ENCODE results near the gene LONP2.
A peak's percentile ranks its signal among the peaks of the same experiment; 100 is the strongest.

LONP2 gene

DNA sequence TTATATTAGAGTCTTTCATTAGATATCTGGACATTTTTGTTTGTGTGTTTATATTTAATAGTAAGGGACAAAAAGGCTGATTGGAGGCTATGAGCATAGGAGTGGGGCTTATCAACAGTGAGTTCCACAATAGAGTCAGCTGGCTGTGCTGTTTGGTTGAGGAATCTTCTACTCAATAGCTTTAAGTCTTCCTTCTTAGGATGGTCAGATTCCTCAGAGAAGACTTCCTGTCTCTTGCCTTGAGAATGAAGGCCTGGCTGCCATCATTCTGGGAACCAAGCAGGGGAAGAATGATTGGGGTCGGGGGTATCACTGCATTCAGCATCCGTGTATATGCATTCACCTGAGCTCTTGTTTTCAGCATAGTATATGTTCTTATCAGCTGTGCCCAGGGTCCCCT, 35.1 kb downstream of the LONP2 start:
- H3K27ac ChIP-seq, result no peak overlapping the region
- TF ChIP-seq CTCF (conservative IDR thresholded peaks at IDR 0.05) (no peak), ZFX (IDR thresholded peaks at IDR 0.05) (no peak)

GRCh38 chr16:48280546-48280945, 36.4 kb downstream of the LONP2 start:
- H3K27ac ChIP-seq, result no peak overlapping the region
- no peak for TF ChIP-seq CTCF (conservative IDR thresholded peaks at IDR 0.05)
- no peak for TF ChIP-seq ZFX (IDR thresholded peaks at IDR 0.05)

DNA sequence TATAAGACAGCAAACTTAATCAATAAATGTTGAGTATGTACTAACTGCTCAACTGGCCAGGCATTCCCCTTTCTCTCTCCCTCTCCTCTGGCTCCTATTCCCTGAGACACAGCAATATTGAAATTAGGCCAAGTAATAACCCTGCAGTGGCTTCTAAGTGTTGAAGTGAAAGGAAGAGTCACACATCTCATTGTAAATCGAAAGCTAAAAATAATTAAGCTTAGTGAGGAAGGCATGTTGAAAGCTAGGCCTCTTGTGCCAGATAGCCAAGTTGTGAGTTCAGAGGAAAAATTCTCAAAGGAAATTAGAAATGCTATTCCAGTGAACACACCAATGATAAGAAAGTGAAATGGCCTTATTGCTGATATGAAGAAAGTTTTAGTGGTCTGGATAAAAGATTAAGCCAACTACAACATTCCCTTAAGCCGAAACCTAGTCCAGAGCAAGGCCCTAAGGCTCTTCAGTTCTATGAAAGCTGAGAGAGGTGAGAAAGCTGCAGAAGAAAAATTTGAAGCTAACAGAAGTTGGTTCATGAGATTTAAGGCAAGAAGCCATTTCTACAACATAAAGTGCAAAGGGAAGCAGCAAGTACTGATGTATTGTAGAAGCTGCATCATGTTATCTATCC, 38.6 kb downstream of the LONP2 start:
- TF ChIP-seq CTCF (conservative IDR thresholded peaks at IDR 0.05) (no peak), ZFX (IDR thresholded peaks at IDR 0.05) (no peak)
- no peak overlapping the region for H3K27ac ChIP-seq

GRCh38 chr16:48284772-48285409, 40.8 kb downstream of the LONP2 start:
- no peak for TF ChIP-seq ZFX (IDR thresholded peaks at IDR 0.05)
- TF ChIP-seq CTCF (conservative IDR thresholded peaks at IDR 0.05), result no peak; the same call in 1 of the 2 replicates
- H3K27ac ChIP-seq, result peak overlapping the region; percentile 52; the same call in 1 of the 2 replicates

GRCh38 chr16:48287239-48287638, 43.1 kb downstream of the LONP2 start:
- TF ChIP-seq CTCF (conservative IDR thresholded peaks at IDR 0.05), result no peak
- TF ChIP-seq ZFX (IDR thresholded peaks at IDR 0.05), result no peak
- no peak overlapping the region for H3K27ac ChIP-seq

GRCh38 chr16:48291303-48291702, 47.2 kb downstream of the LONP2 start:
- no peak for TF ChIP-seq CTCF (conservative IDR thresholded peaks at IDR 0.05)
- TF ChIP-seq ZFX (IDR thresholded peaks at IDR 0.05), result no peak
- H3K27ac ChIP-seq, result no peak overlapping the region

DNA sequence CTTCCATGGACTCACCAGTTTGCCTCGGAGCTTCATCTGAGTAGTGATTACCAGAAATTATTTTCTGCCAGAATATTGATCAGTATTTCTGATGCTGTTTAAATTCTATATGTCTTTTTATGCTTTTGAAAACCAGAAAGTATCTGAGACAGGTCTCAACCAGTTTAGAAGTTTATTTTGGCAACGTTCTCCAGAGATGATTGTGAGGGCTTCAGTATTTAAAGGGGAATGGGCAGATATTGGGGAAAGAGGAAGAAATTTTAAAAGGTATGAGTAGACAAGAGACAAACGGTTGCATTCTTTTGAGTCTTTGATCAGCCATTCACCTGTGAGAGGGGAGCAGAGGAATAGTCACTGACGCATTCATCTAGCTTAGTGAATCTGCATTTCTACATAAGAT, 47.7 kb downstream of the LONP2 start:
- H3K27ac ChIP-seq, result no peak overlapping the region
- TF ChIP-seq ZFX (IDR thresholded peaks at IDR 0.05), result no peak
- no peak for TF ChIP-seq CTCF (conservative IDR thresholded peaks at IDR 0.05)
